HEK293 (cell line): ENCODE results near the gene PRM1.

Source experiments
- CTCF ChIA-PET: fragments of 350-600 bp; formaldehyde crosslinking; extraction: SDS; loops from one replicate; lab custom pipeline; 2021; ENCODE audit warnings: antibody characterized with exemption; lab: Yijun Ruan, JAX
- POLR2A ChIA-PET: fragments of 300-600 bp; formaldehyde crosslinking; extraction: SDS; loops from one replicate; lab custom pipeline; 2020; ENCODE audit warnings: antibody characterized with exemption, inconsistent platforms; lab: Yijun Ruan, JAX
- H3K27ac ChIP-seq: fragments of 200-500 bp; sonication (Bioruptor generic); 2 replicates; pipeline ENCODE4 v1.5.1; 2014; ENCODE audit warnings: low read depth, low read length, control low read depth, inconsistent platforms; ENCODE audit errors: extremely low read depth
- H3K36me3 ChIP-seq, 2 experiments: fragments of 200-500 bp in 1 of 2; sonication (Bioruptor generic) in 1 of 2; 1 replicate in 1 of 2; 2 replicates in 1 of 2; pipeline ENCODE4 v1.5.1; 2014 to 2017; ENCODE audit warnings: inconsistent platforms in 2 of 2, low read length in 2 of 2; ENCODE audit not compliant: control insufficient read depth in 2 of 2, insufficient read depth in 1 of 2
- H3K4me1 ChIP-seq: fragments of 200-500 bp; sonication (Bioruptor generic); 2 replicates; pipeline ENCODE4 v1.5.1; 2014; ENCODE audit warnings: mild to moderate bottlenecking, low read length, inconsistent platforms; ENCODE audit not compliant: control insufficient read depth, insufficient read depth
- H3K4me3 ChIP-seq: 2 replicates; pipeline ENCODE4 v1.5.1; 2011; ENCODE audit warnings: low read depth, mild to moderate bottlenecking, control low read depth, low read length, moderate library complexity
- H3K9me3 ChIP-seq: fragments of 200-500 bp; sonication (Bioruptor generic); 2 replicates; pipeline ENCODE4 v1.5.1; 2014; ENCODE audit warnings: low read depth, low read length, inconsistent platforms; ENCODE audit not compliant: control insufficient read depth, insufficient read depth
- KLF1 ChIP-seq: fragments of 450-650 bp; formaldehyde crosslinking; IDR thresholded peaks from 2 replicates; pipeline ENCODE4 v1.5.1; 2016; ENCODE audit warnings: missing biosample characterization, missing genetic modification characterization
- SCRT2 ChIP-seq: fragments of 450-650 bp; formaldehyde crosslinking; IDR thresholded peaks from 2 replicates; pipeline ENCODE4 v1.5.1; 2016; ENCODE audit warnings: missing biosample characterization, missing genetic modification characterization
- ZFHX2 ChIP-seq: fragments of 450-650 bp; formaldehyde crosslinking; conservative IDR thresholded peaks from 2 replicates; pipeline ENCODE4 v1.5.1; 2016; ENCODE audit warnings: missing biosample characterization, missing genetic modification characterization
- ZIC2 ChIP-seq: fragments of 450-650 bp; formaldehyde crosslinking; IDR thresholded peaks from 2 replicates; pipeline ENCODE4 v1.5.1; 2016; ENCODE audit warnings: missing biosample characterization, missing genetic modification characterization
- ZNF366 ChIP-seq: fragments of 450-650 bp; formaldehyde crosslinking; conservative IDR thresholded peaks from 2 replicates; pipeline ENCODE4 v1.5.1; 2016; ENCODE audit warnings: missing biosample characterization, missing genetic modification characterization
- ZNF776 ChIP-seq: fragments of 450-650 bp; formaldehyde crosslinking; IDR thresholded peaks from 2 replicates; pipeline ENCODE4 v1.5.0; 2017; ENCODE audit warnings: missing biosample characterization, missing genetic modification characterization, borderline replicate concordance
- TF ChIP-seq, protein P1 (sequence below): fragments of 450-650 bp; formaldehyde crosslinking; IDR thresholded peaks from 2 replicates; pipeline ENCODE4 v1.5.1; 2016; ENCODE audit warnings: missing biosample characterization, missing genetic modification characterization
- TF ChIP-seq, protein P2 (sequence below): fragments of 450-650 bp; formaldehyde crosslinking; IDR thresholded peaks from 2 replicates; pipeline ENCODE4 v1.5.1; 2016; ENCODE audit warnings: missing biosample characterization, missing genetic modification characterization
- TF ChIP-seq, protein P3 (sequence below): fragments of 450-650 bp; formaldehyde crosslinking; IDR thresholded peaks from 2 replicates; pipeline ENCODE4 v1.5.1; 2016; ENCODE audit warnings: missing biosample characterization, missing genetic modification characterization, borderline replicate concordance
- TF ChIP-seq, protein P4 (sequence below): fragments of 450-650 bp; formaldehyde crosslinking; IDR thresholded peaks from 2 replicates; pipeline ENCODE4 v1.5.1; 2016; ENCODE audit warnings: missing biosample characterization, missing genetic modification characterization
- TF ChIP-seq, protein P5 (sequence below): fragments of 450-650 bp; formaldehyde crosslinking; IDR thresholded peaks from 2 replicates; pipeline ENCODE4 v1.5.1; 2017; ENCODE audit warnings: missing biosample characterization, mild to moderate bottlenecking, missing genetic modification characterization, moderate library complexity
- TF ChIP-seq, protein P6 (sequence below): fragments of 450-650 bp; formaldehyde crosslinking; IDR thresholded peaks from 2 replicates; pipeline ENCODE4 v1.5.1; 2016; ENCODE audit warnings: missing biosample characterization, missing genetic modification characterization

The PRM1 gene

DNA sequence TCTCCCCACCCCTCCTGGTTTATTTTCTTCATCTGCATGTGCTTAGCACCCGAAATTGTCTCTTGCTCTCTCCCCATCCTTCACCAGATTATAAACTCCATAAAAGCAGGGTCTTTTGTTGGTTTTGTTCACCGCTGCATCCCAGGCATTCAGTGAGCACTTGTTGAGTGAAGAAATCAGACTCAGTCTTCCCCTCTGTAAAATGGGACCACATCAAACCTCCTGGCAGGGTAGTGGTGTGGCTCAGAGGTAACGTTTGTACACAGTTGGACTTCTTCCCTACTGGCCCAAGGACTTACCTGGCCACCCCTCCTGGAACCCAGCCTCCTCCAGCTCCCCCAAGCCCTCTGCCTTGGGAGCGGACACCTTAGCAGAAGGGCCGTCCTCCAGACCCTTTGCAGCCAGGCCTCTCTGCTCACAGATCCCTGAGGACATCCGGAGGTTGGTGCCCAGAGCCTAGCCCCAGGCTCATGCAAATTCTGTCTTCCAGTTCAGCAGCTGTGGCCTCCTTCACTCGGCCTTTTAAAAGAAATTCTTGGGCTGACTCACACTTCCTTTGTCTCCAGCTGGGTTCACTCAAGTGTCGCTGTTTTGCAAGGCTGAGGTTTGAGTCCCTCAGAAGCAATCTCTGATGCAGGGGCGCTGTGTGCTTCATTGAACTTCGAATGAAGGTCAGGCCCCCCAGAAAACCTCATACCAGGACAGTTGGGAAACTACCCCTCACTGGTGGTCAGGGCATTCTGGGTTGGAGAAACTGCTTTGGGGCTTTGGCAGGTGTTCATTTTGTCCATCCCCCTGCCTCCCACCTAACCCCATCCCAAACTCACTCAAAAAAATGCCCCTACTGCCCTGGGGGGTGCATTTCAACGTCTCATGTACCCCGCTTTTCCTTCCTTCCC lies 47.3 kb upstream of the PRM1 start:
- H3K36me3 ChIP-seq: no peaks in the 10 kb centered on the region
- CTCF ChIA-PET: no interaction called here
- H3K9me3 ChIP-seq: no peaks in the 10 kb centered on the region
- H3K4me3 ChIP-seq: no peak overlapping the region
- POLR2A ChIA-PET: interaction anchor here (0.9 to 2.8 kb wide), 2 partner anchors 18 to 73 kb away, joined by 8 to 16 read pairs; partner anchors contain the start of gene SOCS1
- no peak for TF ChIP-seq ZFHX2
- no peak for TF ChIP-seq ZNF776 (tag by site-specific recombination)
- TF ChIP-seq SCRT2: peak; percentile 41; the same call in 1 of the 2 replicates
- TF ChIP-seq, protein P1, sequence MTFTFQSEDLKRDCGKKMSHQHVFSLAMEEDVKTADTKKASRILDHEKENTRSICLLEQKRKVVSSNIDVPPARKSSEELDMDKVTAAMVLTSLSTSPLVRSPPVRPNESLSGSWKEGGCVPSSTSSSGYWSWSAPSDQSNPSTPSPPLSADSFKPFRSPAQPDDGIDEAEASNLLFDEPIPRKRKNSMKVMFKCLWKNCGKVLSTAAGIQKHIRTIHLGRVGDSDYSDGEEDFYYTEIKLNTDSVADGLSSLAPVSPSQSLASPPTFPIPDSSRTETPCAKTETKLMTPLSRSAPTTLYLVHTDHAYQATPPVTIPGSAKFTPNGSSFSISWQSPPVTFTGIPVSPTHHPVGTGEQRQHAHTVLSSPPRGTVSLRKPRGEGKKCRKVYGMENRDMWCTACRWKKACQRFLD (tag by site-specific recombination): no peak
- TF ChIP-seq, protein P2, sequence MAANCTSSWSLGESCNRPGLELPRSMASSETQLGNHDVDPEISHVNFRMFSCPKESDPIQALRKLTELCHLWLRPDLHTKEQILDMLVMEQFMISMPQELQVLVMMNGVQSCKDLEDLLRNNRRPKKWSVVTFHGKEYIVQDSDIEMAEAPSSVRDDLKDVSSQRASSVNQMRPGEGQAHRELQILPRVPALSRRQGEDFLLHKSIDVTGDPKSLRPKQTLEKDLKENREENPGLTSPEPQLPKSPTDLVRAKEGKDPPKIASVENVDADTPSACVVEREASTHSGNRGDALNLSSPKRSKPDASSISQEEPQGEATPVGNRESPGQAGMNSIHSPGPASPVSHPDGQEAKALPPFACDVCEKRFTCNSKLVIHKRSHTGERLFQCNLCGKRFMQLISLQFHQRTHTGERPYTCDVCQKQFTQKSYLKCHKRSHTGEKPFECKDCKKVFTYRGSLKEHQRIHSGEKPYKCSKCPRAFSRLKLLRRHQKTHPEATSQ (tag by site-specific recombination): no peak
- TF ChIP-seq ZIC2 (tag by site-specific recombination): peak; percentile 29; the same call in 1 of the 2 replicates
- TF ChIP-seq, protein P3, sequence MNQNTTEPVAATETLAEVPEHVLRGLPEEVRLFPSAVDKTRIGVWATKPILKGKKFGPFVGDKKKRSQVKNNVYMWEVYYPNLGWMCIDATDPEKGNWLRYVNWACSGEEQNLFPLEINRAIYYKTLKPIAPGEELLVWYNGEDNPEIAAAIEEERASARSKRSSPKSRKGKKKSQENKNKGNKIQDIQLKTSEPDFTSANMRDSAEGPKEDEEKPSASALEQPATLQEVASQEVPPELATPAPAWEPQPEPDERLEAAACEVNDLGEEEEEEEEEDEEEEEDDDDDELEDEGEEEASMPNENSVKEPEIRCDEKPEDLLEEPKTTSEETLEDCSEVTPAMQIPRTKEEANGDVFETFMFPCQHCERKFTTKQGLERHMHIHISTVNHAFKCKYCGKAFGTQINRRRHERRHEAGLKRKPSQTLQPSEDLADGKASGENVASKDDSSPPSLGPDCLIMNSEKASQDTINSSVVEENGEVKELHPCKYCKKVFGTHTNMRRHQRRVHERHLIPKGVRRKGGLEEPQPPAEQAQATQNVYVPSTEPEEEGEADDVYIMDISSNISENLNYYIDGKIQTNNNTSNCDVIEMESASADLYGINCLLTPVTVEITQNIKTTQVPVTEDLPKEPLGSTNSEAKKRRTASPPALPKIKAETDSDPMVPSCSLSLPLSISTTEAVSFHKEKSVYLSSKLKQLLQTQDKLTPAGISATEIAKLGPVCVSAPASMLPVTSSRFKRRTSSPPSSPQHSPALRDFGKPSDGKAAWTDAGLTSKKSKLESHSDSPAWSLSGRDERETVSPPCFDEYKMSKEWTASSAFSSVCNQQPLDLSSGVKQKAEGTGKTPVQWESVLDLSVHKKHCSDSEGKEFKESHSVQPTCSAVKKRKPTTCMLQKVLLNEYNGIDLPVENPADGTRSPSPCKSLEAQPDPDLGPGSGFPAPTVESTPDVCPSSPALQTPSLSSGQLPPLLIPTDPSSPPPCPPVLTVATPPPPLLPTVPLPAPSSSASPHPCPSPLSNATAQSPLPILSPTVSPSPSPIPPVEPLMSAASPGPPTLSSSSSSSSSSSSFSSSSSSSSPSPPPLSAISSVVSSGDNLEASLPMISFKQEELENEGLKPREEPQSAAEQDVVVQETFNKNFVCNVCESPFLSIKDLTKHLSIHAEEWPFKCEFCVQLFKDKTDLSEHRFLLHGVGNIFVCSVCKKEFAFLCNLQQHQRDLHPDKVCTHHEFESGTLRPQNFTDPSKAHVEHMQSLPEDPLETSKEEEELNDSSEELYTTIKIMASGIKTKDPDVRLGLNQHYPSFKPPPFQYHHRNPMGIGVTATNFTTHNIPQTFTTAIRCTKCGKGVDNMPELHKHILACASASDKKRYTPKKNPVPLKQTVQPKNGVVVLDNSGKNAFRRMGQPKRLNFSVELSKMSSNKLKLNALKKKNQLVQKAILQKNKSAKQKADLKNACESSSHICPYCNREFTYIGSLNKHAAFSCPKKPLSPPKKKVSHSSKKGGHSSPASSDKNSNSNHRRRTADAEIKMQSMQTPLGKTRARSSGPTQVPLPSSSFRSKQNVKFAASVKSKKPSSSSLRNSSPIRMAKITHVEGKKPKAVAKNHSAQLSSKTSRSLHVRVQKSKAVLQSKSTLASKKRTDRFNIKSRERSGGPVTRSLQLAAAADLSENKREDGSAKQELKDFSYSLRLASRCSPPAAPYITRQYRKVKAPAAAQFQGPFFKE (tag by site-specific recombination): no peak
- H3K27ac ChIP-seq: no peak overlapping the region
- H3K4me1 ChIP-seq: no peaks in the 10 kb centered on the region

DNA sequence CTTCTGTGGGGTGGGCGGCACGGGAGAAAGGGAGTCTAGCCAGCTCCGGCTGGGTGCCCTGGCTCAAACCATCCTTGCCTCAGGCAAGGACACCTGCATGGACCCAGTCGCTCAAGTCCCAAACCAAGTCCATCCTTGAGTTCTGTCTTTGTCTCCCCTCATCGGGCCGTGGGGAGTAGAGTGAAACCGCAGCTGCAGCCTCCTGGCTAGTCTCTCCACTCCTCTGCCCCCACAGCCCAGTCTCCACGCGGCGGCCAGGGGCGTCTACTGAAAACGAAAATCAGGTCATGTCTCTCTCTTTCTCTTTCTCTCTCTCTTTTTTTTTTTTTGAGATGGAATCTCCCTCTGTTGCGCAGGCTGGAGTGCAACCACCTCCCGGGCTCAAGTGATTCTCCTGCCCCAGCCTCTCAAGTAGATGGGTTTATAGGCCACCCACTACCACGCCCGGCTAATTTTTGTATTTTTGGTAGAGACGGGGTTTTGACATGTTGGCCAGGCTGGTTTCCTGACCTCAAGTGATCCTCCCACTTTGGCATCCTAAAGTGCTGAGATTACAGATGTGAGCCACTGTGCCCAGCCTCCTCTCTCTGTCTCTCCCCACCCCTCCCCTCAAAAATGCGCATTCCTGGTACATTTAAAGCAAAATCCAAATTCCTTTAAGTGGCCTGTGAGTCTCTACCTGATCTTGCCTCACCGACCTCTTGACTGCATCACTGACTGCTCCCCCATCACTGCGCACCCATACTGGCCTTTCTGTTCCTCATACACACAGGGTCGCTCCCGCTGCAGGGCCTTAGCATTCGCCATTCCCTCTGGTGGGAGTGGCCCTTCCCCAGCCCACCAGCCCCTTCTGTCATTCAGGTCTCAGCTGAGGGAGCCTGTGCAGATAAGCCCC lies 46.4 kb upstream of the PRM1 start:
- no peaks in the 10 kb centered on the region for H3K9me3 ChIP-seq
- no peaks in the 10 kb centered on the region for H3K36me3 ChIP-seq
- CTCF ChIA-PET: interaction anchor here (0.6 kb wide), 1 partner anchor 26 kb away, joined by 5 read pairs; no protein-coding TSS in a partner anchor
- no peaks in the 10 kb centered on the region for H3K4me1 ChIP-seq
- POLR2A ChIA-PET: no interaction called here
- no peak overlapping the region for H3K27ac ChIP-seq
- no peak overlapping the region for H3K4me3 ChIP-seq
- TF ChIP-seq, protein P4, sequence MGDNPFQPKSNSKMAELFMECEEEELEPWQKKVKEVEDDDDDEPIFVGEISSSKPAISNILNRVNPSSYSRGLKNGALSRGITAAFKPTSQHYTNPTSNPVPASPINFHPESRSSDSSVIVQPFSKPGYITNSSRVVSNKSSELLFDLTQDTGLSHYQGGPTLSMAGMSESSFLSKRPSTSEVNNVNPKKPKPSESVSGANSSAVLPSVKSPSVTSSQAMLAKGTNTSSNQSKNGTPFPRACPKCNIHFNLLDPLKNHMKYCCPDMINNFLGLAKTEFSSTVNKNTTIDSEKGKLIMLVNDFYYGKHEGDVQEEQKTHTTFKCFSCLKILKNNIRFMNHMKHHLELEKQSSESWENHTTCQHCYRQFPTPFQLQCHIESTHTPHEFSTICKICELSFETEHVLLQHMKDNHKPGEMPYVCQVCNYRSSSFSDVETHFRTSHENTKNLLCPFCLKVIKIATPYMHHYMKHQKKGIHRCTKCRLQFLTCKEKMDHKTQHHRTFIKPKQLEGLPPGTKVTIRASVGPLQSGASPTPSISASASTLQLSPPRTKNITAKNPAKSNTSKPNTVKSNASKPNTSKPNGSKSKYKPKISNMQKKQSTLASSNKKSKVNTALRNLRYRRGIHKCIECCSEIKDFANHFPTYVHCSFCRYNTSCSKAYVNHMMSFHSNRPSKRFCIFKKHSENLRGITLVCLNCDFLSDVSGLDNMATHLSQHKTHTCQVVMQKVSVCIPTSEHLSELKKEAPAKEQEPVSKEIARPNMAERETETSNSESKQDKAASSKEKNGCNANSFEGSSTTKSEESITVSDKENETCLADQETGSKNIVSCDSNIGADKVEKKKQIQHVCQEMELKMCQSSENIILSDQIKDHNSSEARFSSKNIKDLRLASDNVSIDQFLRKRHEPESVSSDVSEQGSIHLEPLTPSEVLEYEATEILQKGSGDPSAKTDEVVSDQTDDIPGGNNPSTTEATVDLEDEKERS (tag by site-specific recombination): no peak
- TF ChIP-seq, protein P5, sequence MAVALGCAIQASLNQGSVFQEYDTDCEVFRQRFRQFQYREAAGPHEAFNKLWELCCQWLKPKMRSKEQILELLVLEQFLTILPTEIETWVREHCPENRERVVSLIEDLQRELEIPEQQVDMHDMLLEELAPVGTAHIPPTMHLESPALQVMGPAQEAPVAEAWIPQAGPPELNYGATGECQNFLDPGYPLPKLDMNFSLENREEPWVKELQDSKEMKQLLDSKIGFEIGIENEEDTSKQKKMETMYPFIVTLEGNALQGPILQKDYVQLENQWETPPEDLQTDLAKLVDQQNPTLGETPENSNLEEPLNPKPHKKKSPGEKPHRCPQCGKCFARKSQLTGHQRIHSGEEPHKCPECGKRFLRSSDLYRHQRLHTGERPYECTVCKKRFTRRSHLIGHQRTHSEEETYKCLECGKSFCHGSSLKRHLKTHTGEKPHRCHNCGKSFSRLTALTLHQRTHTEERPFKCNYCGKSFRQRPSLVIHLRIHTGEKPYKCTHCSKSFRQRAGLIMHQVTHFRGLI (tag by site-specific recombination): no peak
- TF ChIP-seq ZNF366 (tag by site-specific recombination): no peak
- no peak for TF ChIP-seq KLF1 (tag by site-specific recombination)
- TF ChIP-seq, protein P6, sequence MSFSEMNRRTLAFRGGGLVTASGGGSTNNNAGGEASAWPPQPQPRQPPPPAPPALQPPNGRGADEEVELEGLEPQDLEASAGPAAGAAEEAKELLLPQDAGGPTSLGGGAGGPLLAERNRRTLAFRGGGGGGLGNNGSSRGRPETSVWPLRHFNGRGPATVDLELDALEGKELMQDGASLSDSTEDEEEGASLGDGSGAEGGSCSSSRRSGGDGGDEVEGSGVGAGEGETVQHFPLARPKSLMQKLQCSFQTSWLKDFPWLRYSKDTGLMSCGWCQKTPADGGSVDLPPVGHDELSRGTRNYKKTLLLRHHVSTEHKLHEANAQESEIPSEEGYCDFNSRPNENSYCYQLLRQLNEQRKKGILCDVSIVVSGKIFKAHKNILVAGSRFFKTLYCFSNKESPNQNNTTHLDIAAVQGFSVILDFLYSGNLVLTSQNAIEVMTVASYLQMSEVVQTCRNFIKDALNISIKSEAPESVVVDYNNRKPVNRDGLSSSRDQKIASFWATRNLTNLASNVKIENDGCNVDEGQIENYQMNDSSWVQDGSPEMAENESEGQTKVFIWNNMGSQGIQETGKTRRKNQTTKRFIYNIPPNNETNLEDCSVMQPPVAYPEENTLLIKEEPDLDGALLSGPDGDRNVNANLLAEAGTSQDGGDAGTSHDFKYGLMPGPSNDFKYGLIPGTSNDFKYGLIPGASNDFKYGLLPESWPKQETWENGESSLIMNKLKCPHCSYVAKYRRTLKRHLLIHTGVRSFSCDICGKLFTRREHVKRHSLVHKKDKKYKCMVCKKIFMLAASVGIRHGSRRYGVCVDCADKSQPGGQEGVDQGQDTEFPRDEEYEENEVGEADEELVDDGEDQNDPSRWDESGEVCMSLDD (tag by site-specific recombination): no peak
